ENCODE measurements around the gene ASS1.

ASS1 gene

DNA sequence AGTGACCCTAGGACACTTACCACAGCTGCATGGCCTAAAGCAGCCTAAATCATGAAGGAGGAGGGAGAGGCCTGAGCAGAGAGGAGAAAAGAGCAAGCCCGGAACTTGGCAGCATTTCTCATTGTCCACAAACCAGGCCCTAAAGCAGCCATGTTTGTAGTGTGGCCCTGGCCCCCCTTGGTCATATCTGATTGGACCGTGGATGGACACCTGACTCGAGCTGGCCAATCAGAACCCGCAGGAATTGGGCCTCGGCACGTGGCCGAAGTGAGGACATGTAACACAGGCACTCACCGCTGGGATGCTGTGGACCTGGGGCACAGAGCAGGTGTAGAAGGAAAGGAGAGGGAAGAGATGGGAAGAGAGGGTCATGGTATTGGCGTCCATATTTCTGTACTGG, 56.9 kb downstream of the ASS1 start:
- no peak for DNase-seq

DNA sequence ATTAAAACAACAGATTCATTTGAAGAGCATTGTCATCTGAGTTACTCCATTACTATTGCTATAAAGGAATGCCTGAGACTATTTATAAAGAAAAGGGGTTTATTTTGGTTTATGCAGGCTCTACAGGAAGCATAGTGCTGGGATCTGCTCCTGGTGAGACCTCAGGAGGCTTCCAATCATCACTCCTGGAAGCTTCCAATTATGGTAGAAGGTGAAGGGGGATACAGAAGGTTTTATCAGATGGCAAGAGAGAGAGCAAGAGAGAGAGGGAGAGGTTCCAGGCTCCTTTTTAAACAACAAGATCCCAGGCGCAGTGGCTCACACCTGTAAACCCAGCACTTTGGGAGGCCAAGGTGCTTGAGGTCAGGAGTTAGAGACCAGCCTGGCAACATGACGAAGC, 63.5 kb downstream of the ASS1 start:
- no peak for DNase-seq

- DNase-seq, result no peak
Observed at GRCh38 chr9:130512199-130512598, 67.4 kb downstream of the ASS1 start.

DNA sequence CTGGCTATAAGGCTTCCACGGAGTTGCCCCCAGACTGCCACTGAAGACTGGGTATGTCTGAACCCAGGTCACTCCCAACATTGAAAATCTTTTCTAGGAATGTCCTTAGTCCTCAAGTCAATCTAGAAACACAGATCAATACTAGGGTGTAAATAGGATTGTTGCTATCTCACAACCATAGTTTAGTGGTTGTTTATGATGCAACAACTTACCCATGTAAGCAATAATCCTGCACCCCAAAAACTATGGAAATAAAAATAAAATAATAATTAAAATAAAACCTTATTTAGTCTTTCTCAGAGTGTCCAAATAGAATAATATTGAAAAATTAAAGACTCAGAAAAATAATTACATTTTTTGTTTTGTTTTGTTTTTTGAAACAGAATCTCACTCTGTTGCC, 68.3 kb downstream of the ASS1 start:
- DNase-seq, result no peak

DNA sequence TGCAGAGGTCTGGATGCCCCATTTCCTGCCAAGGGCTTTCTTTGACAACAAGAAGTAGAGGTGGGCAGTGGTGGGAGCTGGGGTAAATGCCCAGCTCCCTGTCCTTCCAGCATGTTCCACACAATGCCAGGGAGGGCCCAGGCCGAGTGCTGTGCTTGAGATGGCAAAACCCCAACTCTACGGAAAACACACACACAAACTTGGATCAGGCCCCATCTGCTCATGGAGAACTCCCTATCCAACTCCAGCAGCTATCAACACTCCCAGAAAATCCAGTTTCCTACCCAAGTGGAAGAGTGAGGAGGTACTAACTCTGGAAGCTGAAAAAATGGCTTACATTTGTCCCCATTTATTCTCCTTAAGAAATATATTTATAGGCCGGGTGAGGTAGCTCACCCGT, 73.5 kb downstream of the ASS1 start:
- DNase-seq, result no peak

DNA sequence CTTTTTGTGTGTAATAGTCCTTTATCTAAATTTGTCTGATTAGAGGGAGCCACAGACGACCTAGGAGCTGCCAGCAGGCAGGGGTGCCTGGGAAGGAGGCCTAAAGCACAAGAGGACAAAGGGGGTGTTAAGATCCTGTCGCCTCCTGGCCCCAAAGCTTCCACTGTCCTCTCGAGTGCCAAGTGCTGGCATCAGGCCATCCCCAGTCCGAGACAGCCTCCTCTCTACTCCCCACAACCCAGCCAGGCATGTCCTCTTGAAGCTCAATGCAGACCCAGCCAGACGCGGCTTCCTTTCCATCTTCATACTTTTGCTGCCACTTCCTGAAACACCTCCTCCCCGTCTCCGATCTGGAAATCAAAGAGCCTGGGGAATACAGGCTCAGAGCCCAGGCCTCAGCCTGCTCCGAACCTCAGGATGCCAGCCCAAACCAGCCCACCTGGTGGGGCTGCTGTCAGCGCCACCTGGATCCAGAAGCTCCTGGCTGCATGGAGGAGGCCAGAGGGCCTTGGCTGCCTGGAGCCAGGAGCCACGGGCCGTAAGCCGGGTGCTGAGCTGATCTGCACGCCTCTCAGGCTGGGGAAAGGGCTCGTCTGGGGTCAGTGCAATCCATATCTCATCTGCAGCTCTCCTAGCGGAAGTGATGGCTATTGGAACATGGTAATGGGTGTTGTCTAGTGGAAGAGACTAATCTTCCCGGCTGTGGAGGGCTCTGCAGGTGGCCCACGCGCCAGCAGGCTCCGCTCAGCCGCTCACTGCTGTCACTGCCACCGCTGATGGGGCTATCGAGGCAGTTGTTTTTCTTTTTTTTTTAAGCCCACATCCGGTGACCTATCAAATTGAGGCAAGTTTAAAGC, 74.4 kb downstream of the ASS1 start:
- no peak for DNase-seq

DNA sequence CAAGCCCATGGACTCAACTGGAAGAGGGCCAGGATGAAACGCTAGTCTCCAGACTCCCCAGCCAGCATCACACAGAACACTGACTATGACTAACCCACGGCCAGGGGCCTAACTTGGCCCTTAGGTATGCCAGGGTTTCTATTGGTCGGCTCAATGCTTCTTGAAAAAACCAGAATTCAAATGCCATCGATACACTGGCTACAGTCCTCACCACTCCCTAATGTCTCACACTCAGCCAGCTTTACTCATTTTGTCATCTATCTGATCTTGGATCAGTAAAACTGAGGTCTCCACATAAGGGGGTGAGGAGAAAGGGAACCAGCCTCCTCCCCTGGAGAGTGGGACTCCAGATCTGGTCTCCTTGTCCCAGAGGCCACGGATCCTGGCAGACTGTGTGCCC, 75.2 kb downstream of the ASS1 start:
- DNase-seq, result no peak

DNA sequence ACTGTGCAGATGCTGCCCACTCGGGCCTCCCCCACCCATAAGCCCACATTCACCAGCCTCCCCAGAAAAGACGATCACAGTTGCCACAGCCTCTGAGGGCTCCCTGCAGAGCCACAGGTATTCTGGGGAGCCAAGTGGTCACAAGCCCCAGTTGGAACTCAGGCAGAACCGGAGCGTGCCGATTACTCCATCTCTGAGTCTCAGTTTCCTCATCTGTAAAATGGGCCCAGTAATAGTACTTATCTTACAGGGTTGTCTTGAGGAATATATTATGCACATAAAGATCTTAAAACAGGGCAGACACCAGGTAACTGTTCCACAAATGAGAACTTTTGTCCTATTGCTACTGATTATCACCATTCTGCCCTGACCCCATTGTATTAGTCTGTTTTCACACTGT, 77.0 kb downstream of the ASS1 start:
- DNase-seq, result no peak

DNA sequence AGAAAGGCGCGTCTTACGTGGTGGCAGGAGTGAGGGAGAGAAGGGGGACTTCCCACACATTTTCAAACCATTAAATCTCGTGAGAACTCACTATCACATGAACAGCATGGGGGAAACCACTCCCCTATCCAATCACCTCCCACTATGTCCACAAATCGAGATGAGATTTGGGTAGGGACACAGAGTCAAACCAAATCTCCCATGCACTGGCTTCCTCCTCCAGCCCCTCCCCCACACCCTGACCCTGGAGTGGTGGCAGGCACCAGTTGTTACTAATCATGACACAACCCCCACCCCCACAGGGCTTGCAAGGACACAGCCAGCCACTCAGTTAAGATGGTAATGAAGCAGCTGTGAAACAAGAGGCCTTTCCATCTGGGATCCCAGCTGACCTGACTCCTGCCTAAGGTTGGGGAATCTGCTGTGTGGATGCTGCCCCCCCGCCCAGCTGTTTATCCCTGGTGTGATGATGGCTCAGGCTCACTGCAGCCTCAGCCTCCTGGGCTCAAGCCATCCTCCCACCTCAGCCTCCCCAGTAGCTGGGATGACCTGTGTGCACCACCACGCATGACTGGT, 77.6 kb downstream of the ASS1 start:
- no peak for DNase-seq

GRCh38 chr9:130523921-130524320, 79.2 kb downstream of the ASS1 start:
- no peak for DNase-seq

- DNase-seq, result no peak
Observed at GRCh38 chr9:130526193-130526853, 81.6 kb downstream of the ASS1 start.

DNA sequence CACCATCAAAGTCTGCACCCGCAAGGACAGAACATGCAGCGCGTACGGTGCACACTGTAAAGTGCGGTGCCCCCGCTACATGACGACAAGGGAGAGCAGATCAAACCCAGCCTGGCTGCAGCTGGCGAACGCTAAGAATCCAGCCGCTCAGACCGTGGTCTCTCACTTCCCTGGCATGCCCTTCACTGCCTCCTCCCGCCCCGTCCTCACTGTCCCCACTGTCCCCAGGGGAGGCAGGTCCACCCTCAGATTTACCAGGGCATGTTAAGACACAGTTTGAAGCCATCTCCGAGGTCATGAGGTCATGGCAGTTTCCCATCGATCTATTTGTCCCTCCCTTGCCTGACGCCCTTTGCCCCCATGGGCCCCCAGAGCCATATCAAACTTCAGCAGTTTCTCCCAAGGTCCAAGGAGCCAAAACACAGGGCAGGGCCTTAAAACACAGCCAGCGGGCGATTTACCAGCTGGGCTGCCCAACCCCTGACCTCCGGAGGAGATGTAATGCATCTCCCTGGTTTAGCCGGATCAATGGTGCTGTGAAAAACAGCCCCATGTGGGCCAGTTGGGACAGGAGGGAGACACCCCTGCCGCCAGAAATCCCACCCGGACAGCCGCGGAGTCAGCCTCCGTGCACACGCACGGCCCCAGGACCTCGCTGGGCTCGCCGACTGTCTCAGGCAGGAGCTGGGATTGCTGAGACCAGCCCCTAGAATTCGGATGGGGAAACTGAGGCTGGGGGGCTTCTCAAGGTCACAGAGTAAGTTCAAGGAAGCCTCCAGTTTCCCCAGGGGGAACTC, 82.3 kb downstream of the ASS1 start:
- no peak for DNase-seq

DNA sequence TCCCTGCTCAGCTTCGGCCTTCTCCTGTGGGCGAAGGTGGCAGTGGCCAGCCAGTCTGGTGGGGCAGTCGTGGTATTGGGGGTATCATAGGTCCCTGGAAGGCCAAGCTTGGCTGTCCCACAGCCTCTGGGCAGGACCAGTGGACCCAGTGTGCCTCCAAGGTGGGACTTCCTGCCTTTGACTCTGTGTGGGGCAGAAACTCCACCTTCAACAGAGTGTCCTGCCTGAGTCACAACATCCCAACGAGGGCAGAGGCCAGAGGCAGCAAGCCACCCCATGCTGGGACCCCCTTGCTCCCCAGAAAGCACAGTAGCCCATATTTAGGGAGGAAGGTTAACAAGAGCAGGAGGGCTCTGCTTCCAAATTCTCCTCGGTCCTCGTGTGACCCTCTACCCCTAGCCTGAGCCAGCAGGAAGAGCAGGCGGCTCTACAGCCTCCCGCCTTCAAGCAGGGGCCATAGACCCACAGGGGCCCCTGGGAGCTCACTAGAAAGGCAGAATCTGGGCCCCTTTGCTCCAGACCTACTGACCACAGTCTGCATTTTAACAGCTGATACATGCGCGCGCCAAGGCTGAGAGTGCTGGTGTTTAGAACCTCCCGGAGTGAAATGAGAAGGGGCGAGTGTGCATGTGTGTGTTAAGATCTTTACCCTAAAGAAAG, 83.0 kb downstream of the ASS1 start:
- no peak for DNase-seq

DNA sequence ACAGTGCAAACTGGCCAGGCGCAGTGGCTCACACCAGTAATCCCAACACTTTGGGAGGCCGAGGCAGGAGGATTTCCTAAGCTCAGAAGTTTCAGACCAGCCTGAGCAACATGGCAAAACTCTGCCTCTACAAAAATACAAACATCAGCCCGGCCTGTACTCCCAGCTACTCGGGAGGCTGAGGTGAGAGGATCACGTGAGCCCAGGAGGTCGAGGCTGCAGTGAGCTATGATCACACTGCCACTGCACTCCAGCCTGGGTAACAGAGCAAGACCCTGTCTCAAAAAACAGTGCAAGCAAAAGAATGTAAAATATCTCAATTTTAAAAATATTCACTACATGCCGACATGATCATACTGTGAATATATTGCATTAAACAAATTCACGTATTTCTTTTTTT, 83.9 kb downstream of the ASS1 start:
- no peak for DNase-seq

DNA sequence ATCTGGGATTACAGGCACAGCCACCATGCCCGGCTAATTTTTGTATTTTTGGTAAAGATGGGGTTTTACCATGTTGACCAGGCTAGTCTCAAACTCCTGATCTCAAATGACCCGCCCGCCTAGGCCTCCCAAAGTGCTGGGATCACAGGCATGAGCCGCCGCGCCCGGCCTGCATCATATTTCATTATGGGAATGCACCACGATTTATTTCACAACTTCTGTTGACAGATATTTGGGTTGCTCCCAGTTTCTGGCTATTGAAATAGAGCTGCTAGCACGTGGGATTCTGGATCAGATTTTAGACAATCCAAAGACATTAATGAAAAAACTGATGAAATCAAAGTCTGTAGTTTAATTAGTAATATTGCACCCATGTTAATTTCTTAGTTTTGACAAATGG, 86.2 kb downstream of the ASS1 start:
- DNase-seq, result no peak

- DNase-seq, result no peak
Observed at GRCh38 chr9:130531670-130532069, 86.9 kb downstream of the ASS1 start.

- no peak for DNase-seq
Observed at GRCh38 chr9:130532426-130533080, 87.8 kb downstream of the ASS1 start.

- DNase-seq, result no peak
Observed at GRCh38 chr9:130535818-130536521, 91.2 kb downstream of the ASS1 start.

- DNase-seq, result no peak
Observed at GRCh38 chr9:130536701-130537107, 91.9 kb downstream of the ASS1 start.

- no peak for DNase-seq
Observed at GRCh38 chr9:130537346-130538050, 92.7 kb downstream of the ASS1 start.
